A673 (cell line): ENCODE measurements around the gene SLC2A9. TPM values are rescaled to one million over a fixed set of nuclear protein-coding genes. Genes with fewer than 3 reads are reported as not detected.

Experiments
- BruUV-seq: library from RNA; stranded (reverse); fragments of 400-500 nt; replicated peaks from 2 replicates; lab custom pipeline; 2021; lab: Mats Ljungman, UMichigan
- CTCF ChIA-PET: fragments of 300-600 bp; sonication (Branson Sonifier 250); formaldehyde crosslinking; loops from one replicate; lab custom pipeline; 2022; ENCODE audit warnings: antibody characterized with exemption; lab: Charles Lee
- POLR2A ChIA-PET: fragments of 300-600 bp; sonication (Branson Sonifier 250); formaldehyde crosslinking; loops from one replicate; lab custom pipeline; 2022; ENCODE audit warnings: antibody characterized with exemption; ENCODE audit not compliant: low non-redundant PET; lab: Charles Lee
- DNase-seq: peaks from one replicate; pipeline ENCODE4 v3.0.0-alpha.2; 2015; ENCODE audit warnings: low spot score
- H3K27ac ChIP-seq: fragments of 200-600 bp; sonication (generic); 2 replicates; pipeline ENCODE4 v1.5.1; 2016; ENCODE audit warnings: mixed run types, low read depth, mild to moderate bottlenecking, mixed read lengths, antibody characterized with exemption, low read length; ENCODE audit not compliant: poor library complexity, severe bottlenecking
- H3K27me3 ChIP-seq: fragments of 200-600 bp; sonication (generic); replicated peaks from 2 replicates; pipeline ENCODE4 v1.6.1; 2017; ENCODE audit warnings: mixed run types, low read depth, mild to moderate bottlenecking, mixed read lengths, antibody characterized with exemption, low read length; ENCODE audit not compliant: insufficient read depth, poor library complexity
- H3K36me3 ChIP-seq: fragments of 200-600 bp; sonication (generic); 2 replicates; pipeline ENCODE4 v1.6.1; 2016; ENCODE audit warnings: mixed run types, mild to moderate bottlenecking, mixed read lengths, antibody characterized with exemption, low read length; ENCODE audit not compliant: insufficient read depth, poor library complexity, severe bottlenecking
- H3K4me1 ChIP-seq: fragments of 200-600 bp; sonication (generic); 2 replicates; pipeline ENCODE4 v1.6.1; 2017; ENCODE audit warnings: mixed run types, mild to moderate bottlenecking, mixed read lengths, antibody characterized with exemption, low read length; ENCODE audit not compliant: insufficient read depth, poor library complexity, severe bottlenecking
- H3K4me3 ChIP-seq: fragments of 200-600 bp; sonication (generic); 2 replicates; pipeline ENCODE4 v1.5.1; 2016; ENCODE audit warnings: low read depth, mixed run types, mild to moderate bottlenecking, mixed read lengths, low read length; ENCODE audit not compliant: poor library complexity, severe bottlenecking
- H3K9me3 ChIP-seq: fragments of 200-600 bp; sonication (generic); 2 replicates; pipeline ENCODE4 v1.6.1; 2016; ENCODE audit warnings: mixed run types, low read depth, mild to moderate bottlenecking, mixed read lengths, antibody characterized with exemption, low read length; ENCODE audit not compliant: poor library complexity, severe bottlenecking
- EZH2 ChIP-seq: fragments of 200-600 bp; sonication (generic); IDR thresholded peaks from 2 replicates; pipeline ENCODE4 v1.6.1; 2017; ENCODE audit warnings: borderline replicate concordance, low read depth, mild to moderate bottlenecking, mixed read lengths, antibody characterized with exemption, low read length; ENCODE audit not compliant: poor library complexity, severe bottlenecking
- intact Hi-C: fragments of 100-400 bp; cut with micrococcal nuclease; formaldehyde crosslinking; loops from one replicate; pipeline ENCODE4 v1.10.0; 2022; ENCODE audit not compliant: unreplicated experiment
- total RNA-seq: library from RNA; stranded (reverse); gene quantifications from 2 replicates; pipeline ENCODE4 v1.2.3, GENCODE V29; 2021
- TF ChIP-seq, protein P1 (sequence below): fragments of 300-800, 200-600 bp; sonication (generic); conservative IDR thresholded peaks from 2 replicates; pipeline ENCODE4 v1.5.1; 2017; ENCODE audit warnings: low read depth, mild to moderate bottlenecking, antibody characterized with exemption, low read length, moderate library complexity, mixed read lengths

Gene SLC2A9
- total RNA-seq, 1 experiment from 2014 or later = not detected

DNA sequence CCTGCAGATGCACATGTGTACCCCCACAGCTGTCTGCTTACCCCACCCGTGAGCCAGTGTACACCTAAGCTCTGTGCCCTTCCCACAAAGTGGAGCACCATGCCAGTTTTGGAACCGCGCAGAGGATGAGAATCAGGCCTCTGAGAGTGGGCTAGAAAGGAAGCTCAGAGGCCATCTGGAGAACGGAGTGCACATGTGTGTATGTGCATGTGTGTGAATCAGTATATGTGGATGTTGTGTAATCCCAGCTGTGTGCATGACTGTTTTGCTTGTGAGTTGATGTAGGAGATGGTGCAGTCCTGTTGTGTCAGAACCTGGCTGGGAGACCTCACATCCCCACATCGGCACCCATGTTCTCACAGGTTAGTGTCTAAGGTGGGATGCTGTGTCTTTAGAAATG, 146.9 kb downstream of the SLC2A9 start:
- ChIA-PET CTCF (no interaction called here), POLR2A (no interaction called here)
- no peaks in the 10 kb centered on the region for H3K4me1 ChIP-seq
- no TSS peak for BruUV-seq
- no peaks in the 10 kb centered on the region for H3K27me3 ChIP-seq
- H3K4me3 ChIP-seq = no peak overlapping the region
- TF ChIP-seq EZH2 = no peak
- TF ChIP-seq, protein P1, sequence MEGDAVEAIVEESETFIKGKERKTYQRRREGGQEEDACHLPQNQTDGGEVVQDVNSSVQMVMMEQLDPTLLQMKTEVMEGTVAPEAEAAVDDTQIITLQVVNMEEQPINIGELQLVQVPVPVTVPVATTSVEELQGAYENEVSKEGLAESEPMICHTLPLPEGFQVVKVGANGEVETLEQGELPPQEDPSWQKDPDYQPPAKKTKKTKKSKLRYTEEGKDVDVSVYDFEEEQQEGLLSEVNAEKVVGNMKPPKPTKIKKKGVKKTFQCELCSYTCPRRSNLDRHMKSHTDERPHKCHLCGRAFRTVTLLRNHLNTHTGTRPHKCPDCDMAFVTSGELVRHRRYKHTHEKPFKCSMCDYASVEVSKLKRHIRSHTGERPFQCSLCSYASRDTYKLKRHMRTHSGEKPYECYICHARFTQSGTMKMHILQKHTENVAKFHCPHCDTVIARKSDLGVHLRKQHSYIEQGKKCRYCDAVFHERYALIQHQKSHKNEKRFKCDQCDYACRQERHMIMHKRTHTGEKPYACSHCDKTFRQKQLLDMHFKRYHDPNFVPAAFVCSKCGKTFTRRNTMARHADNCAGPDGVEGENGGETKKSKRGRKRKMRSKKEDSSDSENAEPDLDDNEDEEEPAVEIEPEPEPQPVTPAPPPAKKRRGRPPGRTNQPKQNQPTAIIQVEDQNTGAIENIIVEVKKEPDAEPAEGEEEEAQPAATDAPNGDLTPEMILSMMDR = no peak
- intact Hi-C loops = no loop called here
- H3K27ac ChIP-seq = no peak overlapping the region
- H3K36me3 ChIP-seq = no peaks in the 10 kb centered on the region
- no peaks in the 10 kb centered on the region for H3K9me3 ChIP-seq
- no peak for DNase-seq

DNA sequence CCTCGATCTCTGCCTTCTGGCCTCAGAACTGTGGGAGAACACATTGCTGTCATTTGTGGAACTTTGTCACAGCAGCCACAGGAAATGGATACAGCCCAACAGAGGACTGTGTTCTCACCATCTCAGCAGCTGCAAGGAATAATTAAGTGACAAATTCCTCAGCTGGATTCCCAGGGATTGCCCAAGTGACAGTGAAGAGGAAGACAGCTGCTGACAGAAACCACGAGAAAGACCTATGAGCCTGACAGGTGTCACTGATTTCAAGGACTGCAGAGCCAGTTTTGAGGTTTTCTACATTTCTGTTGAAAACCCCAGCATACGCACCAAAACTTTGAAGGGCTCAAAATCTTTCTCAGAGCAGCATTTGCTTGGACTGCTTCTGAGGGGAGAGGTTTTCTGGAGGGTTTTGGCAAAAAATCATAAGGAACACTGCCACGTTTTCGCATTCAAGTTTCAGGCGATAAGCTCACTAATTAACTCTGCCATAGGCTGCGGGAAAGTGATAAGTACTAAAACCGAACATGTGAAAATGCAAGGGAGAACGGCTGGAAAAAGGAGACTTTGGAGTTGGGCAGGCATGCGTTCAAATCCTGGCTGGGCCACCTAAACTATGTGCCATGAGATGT, 151.0 kb downstream of the SLC2A9 start:
- Histone ChIP-seq H3K9me3 (no peaks in the 10 kb centered on the region), H3K36me3 (no peaks in the 10 kb centered on the region), H3K27ac (no peak overlapping the region), H3K4me3 (no peak overlapping the region), H3K4me1 (no peaks in the 10 kb centered on the region), H3K27me3 (no peaks in the 10 kb centered on the region)
- BruUV-seq = no TSS peak
- intact Hi-C loops = no loop called here
- CTCF ChIA-PET = no interaction called here
- POLR2A ChIA-PET = no interaction called here
- TF ChIP-seq, protein P1 = no peak
- no peak for TF ChIP-seq EZH2
- DNase-seq = no peak

DNA sequence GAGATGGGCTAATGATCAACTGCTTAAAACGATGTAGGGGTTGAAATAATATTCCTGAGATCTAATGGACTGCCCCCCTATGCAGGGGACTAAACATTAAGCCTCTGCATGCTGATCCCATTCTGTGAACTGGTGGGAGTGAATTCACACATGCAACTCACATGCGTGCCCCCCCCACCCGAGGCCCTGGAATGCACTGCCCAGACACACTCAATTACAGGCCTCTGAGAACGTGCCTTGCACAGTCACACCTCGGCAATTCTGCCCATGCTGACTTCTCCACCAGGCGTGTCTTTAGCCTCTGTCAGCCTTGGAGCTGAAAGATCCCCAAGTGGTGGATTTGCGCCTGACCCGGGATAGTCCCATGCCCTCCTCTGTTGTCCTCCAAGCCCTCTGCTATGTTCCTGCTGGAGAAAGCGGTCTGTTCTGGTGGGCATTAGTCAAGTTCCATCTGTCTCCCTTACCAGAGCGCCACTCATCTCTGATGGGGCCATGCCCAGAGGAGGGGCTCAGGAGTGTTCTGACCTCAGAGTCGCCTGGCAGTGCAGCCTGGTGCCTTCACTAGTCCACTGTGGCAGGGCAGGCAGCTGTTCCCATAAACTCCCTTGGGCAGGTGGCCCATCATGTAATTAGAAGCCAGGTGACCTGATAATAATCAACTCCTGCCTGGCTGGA, 153.4 kb downstream of the SLC2A9 start:
- Histone ChIP-seq H3K4me1 (no peaks in the 10 kb centered on the region), H3K36me3 (no peaks in the 10 kb centered on the region), H3K9me3 (no peaks in the 10 kb centered on the region), H3K4me3 (no peak overlapping the region), H3K27ac (no peak overlapping the region), H3K27me3 (no peaks in the 10 kb centered on the region)
- ChIA-PET CTCF (no interaction called here), POLR2A (no interaction called here)
- intact Hi-C loops = no loop called here
- TF ChIP-seq, protein P1 = no peak
- no peak for TF ChIP-seq EZH2
- no peak for DNase-seq
- no TSS peak for BruUV-seq
